ENCODE measurements around the gene CACNA2D3. TPM values are rescaled to one million over a fixed set of nuclear protein-coding genes. Genes with fewer than 3 reads are reported as not detected.

Gene CACNA2D3
- total and polyA plus RNA-seq, 2 experiments from 2014 or later: 0.30 to 0.43 TPM

DNA sequence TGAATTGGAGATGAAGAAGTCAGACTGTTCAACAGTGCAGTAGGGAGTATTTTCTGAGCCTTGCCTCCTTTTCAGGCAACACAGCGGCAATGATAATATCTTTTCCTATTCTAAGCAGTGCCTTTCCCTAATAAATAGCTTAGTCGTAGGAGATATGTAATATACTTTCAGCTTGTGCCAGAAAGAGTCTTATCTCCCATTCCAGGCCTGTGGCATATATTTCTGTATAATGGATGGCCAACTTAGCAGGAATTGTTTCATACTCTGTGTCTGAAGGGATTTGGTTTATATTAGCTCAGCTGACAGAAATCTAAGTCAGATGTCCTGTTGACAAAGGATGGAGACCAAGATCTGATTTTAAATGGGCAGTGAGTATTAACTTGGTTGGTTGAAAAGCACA is 397.1 kb downstream of the CACNA2D3 start:
- in situ Hi-C loops (cut with MboI): no loop called here
- Histone ChIP-seq H3F3A (ENCODE audit: insufficient read depth) (no peaks in the 10 kb centered on the region), H3K79me2 (ENCODE audit: insufficient read depth) (no peaks in the 10 kb centered on the region), H4K20me1 (ENCODE audit: insufficient read depth) (no peaks in the 10 kb centered on the region), H3K27ac (no peak overlapping the region), H3K9ac (no peak overlapping the region), H3K27me3 (replicated peaks; ENCODE audit: insufficient read depth) (no peaks in the 10 kb centered on the region), H2AFZ (no peak overlapping the region), H3K4me2 (ENCODE audit: unreplicated experiment) (no peak overlapping the region), H3K4me3 (no peak overlapping the region), H3K9me3 (ENCODE audit: low read depth) (no peaks in the 10 kb centered on the region), H3K4me1 (ENCODE audit: insufficient read depth) (no peaks in the 10 kb centered on the region), H3K9me2 (ENCODE audit: insufficient read depth) (no peaks in the 10 kb centered on the region), H3K36me3 (ENCODE audit: low read depth) (no peaks in the 10 kb centered on the region)
- WGBS, 2 experiments (ENCODE audit: low coverage in 1 of 2, low lambda C conversion rate in 2 of 2, missing lambda C conversion rate in 2 of 2): 37 to 42% methylated on average over 2 of the region's 2 CpGs
- no peak for DNase-seq
- TF ChIP-seq EZH2phosphoT487 (IDR thresholded peaks at IDR 0.05; ENCODE audit: insufficient read depth, low read depth) (no peak), EZH2 (IDR thresholded peaks at IDR 0.05; ENCODE audit: insufficient read depth, poor library complexity, severe bottlenecking) (no peak)

- no peak overlapping the region for H3K4me3 ChIP-seq
- H2AFZ ChIP-seq: no peak overlapping the region
- no peaks in the 10 kb centered on the region for H3F3A ChIP-seq (ENCODE audit: insufficient read depth)
- TF ChIP-seq EZH2phosphoT487 (IDR thresholded peaks at IDR 0.05; ENCODE audit: insufficient read depth, low read depth) (no peak), EZH2 (IDR thresholded peaks at IDR 0.05; ENCODE audit: insufficient read depth, poor library complexity, severe bottlenecking) (no peak)
- no peak for DNase-seq
- WGBS, 2 experiments (ENCODE audit: low coverage in 1 of 2, low lambda C conversion rate in 2 of 2, missing lambda C conversion rate in 2 of 2): 0 to 2% methylated on average over 2 of the region's 2 CpGs
- H3K4me1 ChIP-seq (ENCODE audit: insufficient read depth): no peaks in the 10 kb centered on the region
- H4K20me1 ChIP-seq (ENCODE audit: insufficient read depth): no peaks in the 10 kb centered on the region
- H3K9me2 ChIP-seq (ENCODE audit: insufficient read depth): no peaks in the 10 kb centered on the region
- H3K79me2 ChIP-seq (ENCODE audit: insufficient read depth): no peaks in the 10 kb centered on the region
- in situ Hi-C loops (cut with MboI): no loop called here
- H3K4me2 ChIP-seq (ENCODE audit: unreplicated experiment): no peak overlapping the region
- no peaks in the 10 kb centered on the region for H3K27me3 ChIP-seq (replicated peaks; ENCODE audit: insufficient read depth)
- no peaks in the 10 kb centered on the region for H3K9me3 ChIP-seq (ENCODE audit: low read depth)
- H3K27ac ChIP-seq: no peak overlapping the region
- no peak overlapping the region for H3K9ac ChIP-seq
- H3K36me3 ChIP-seq (ENCODE audit: low read depth): no peaks in the 10 kb centered on the region
These were observed 397.7 kb downstream of the CACNA2D3 start for GRCh38 chr3:54520060-54520459.

GRCh38 chr3:54527521-54527920 is 405.2 kb downstream of the CACNA2D3 start:
- Histone ChIP-seq H3K9me3 (ENCODE audit: low read depth) (no peaks in the 10 kb centered on the region), H3K4me2 (ENCODE audit: unreplicated experiment) (no peak overlapping the region), H4K20me1 (ENCODE audit: insufficient read depth) (no peaks in the 10 kb centered on the region), H3K9ac (no peak overlapping the region), H3K36me3 (ENCODE audit: low read depth) (no peaks in the 10 kb centered on the region), H3F3A (ENCODE audit: insufficient read depth) (no peaks in the 10 kb centered on the region), H2AFZ (no peak overlapping the region), H3K27ac (no peak overlapping the region), H3K4me3 (no peak overlapping the region), H3K9me2 (ENCODE audit: insufficient read depth) (no peaks in the 10 kb centered on the region), H3K27me3 (replicated peaks; ENCODE audit: insufficient read depth) (no peaks in the 10 kb centered on the region), H3K79me2 (ENCODE audit: insufficient read depth) (no peaks in the 10 kb centered on the region), H3K4me1 (ENCODE audit: insufficient read depth) (no peaks in the 10 kb centered on the region)
- TF ChIP-seq EZH2phosphoT487 (IDR thresholded peaks at IDR 0.05; ENCODE audit: insufficient read depth, low read depth) (no peak), EZH2 (IDR thresholded peaks at IDR 0.05; ENCODE audit: insufficient read depth, poor library complexity, severe bottlenecking) (no peak)
- DNase-seq: no peak
- in situ Hi-C loops (cut with MboI): no loop called here
- 13 to 18% methylated on average over 5 of the region's 5 CpGs for WGBS, 2 experiments (ENCODE audit: low coverage in 1 of 2, low lambda C conversion rate in 2 of 2, missing lambda C conversion rate in 2 of 2)

GRCh38 chr3:54527953-54528352 is 405.6 kb downstream of the CACNA2D3 start:
- in situ Hi-C loops (cut with MboI): no loop called here
- no peak overlapping the region for H3K4me2 ChIP-seq (ENCODE audit: unreplicated experiment)

DNA sequence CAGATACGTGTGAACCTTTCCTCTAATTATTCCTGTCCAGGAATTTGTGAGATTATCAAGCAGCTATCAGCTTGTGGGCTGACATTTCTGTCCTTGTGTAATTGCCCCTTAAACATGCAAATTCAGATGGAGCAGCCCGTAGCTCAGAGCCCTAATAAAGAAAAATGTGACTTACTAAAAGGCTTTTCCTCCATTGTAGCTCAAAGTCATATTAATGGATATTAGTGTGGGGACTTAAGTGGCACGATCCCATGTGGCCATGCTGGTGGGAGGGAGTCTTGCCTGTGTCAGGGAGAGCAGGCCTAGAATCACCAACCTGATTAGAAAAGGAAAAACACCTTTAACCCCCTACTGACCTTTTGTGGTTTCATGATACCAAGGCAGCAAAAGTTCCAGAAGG is 406.3 kb downstream of the CACNA2D3 start:
- in situ Hi-C loops (cut with MboI): no loop called here
- no peaks in the 10 kb centered on the region for H3K4me1 ChIP-seq (ENCODE audit: insufficient read depth)
- 4 to 16% methylated on average over 3 of the region's 3 CpGs for WGBS, 2 experiments (ENCODE audit: low coverage in 1 of 2, low lambda C conversion rate in 2 of 2, missing lambda C conversion rate in 2 of 2)

More at GRCh38 chr3:54527953-54528352, 405.6 kb downstream of the CACNA2D3 start:
- no peak for TF ChIP-seq EZH2phosphoT487 (IDR thresholded peaks at IDR 0.05; ENCODE audit: insufficient read depth, low read depth)
- TF ChIP-seq EZH2 (IDR thresholded peaks at IDR 0.05; ENCODE audit: insufficient read depth, poor library complexity, severe bottlenecking): no peak
- H3K36me3 ChIP-seq (ENCODE audit: low read depth): no peaks in the 10 kb centered on the region
- H3K4me1 ChIP-seq (ENCODE audit: insufficient read depth): no peaks in the 10 kb centered on the region
- no peaks in the 10 kb centered on the region for H4K20me1 ChIP-seq (ENCODE audit: insufficient read depth)
- H3K27me3 ChIP-seq (replicated peaks; ENCODE audit: insufficient read depth): no peaks in the 10 kb centered on the region
- H3K79me2 ChIP-seq (ENCODE audit: insufficient read depth): no peaks in the 10 kb centered on the region
- DNase-seq: peak; percentile 39
- 0 to 2% methylated on average over 2 of the region's 2 CpGs for whole genome bisulfite sequencing, 2 experiments (ENCODE audit: low coverage in 1 of 2, low lambda C conversion rate in 2 of 2, missing lambda C conversion rate in 2 of 2)
- H3K4me3 ChIP-seq: no peak overlapping the region
- H3K27ac ChIP-seq: no peak overlapping the region
- no peaks in the 10 kb centered on the region for H3K9me3 ChIP-seq (ENCODE audit: low read depth)
- no peaks in the 10 kb centered on the region for H3F3A ChIP-seq (ENCODE audit: insufficient read depth)
- H3K9ac ChIP-seq: no peak overlapping the region
- H2AFZ ChIP-seq: no peak overlapping the region
- H3K9me2 ChIP-seq (ENCODE audit: insufficient read depth): no peaks in the 10 kb centered on the region

More for the DNA sequence above, 406.3 kb downstream of the CACNA2D3 start:
- Histone ChIP-seq H3K9me3 (ENCODE audit: low read depth) (no peaks in the 10 kb centered on the region), H3F3A (ENCODE audit: insufficient read depth) (no peaks in the 10 kb centered on the region), H4K20me1 (ENCODE audit: insufficient read depth) (no peaks in the 10 kb centered on the region), H3K9ac (no peak overlapping the region), H3K79me2 (ENCODE audit: insufficient read depth) (no peaks in the 10 kb centered on the region), H3K27me3 (replicated peaks; ENCODE audit: insufficient read depth) (no peaks in the 10 kb centered on the region), H3K27ac (no peak overlapping the region), H3K4me2 (ENCODE audit: unreplicated experiment) (no peak overlapping the region), H3K9me2 (ENCODE audit: insufficient read depth) (no peaks in the 10 kb centered on the region), H2AFZ (no peak overlapping the region), H3K36me3 (ENCODE audit: low read depth) (no peaks in the 10 kb centered on the region), H3K4me3 (no peak overlapping the region)
- no peak for TF ChIP-seq EZH2phosphoT487 (IDR thresholded peaks at IDR 0.05; ENCODE audit: insufficient read depth, low read depth)
- no peak for TF ChIP-seq EZH2 (IDR thresholded peaks at IDR 0.05; ENCODE audit: insufficient read depth, poor library complexity, severe bottlenecking)
- no peak for DNase-seq
